HCT116 (cell line): ENCODE measurements around the gene GPR68.

Experiments used
- CTCF ChIP-seq, 3 experiments: fragments of 200-600 bp in 1 of 3; sonication (generic) in 1 of 3; IDR thresholded peaks in 2 of 3; conservative IDR thresholded peaks in 1 of 3; 2 replicates each; pipeline ENCODE4 v1.5.1; 2012 to 2017; ENCODE audit warnings: low read depth in 2 of 3, low read length in 2 of 3, antibody characterized with exemption in 1 of 3, borderline replicate concordance in 1 of 3, control low read depth in 1 of 3, mild to moderate bottlenecking in 1 of 3, mixed read lengths in 1 of 3, mixed run types in 1 of 3, moderate library complexity in 1 of 3; ENCODE audit not compliant: insufficient read depth in 1 of 3
- EZH2 ChIP-seq: fragments of 200-600 bp; sonication (generic); IDR thresholded peaks from 2 replicates; pipeline ENCODE4 v1.6.1; 2017; ENCODE audit warnings: antibody characterized with exemption, mixed run types
- FOSL1 ChIP-seq: IDR thresholded peaks from 2 replicates; pipeline ENCODE4 v1.6.1; 2012; ENCODE audit warnings: low read depth
- POLR2A ChIP-seq: IDR thresholded peaks from 2 replicates; pipeline ENCODE4 v1.7.0; 2011; ENCODE audit warnings: borderline replicate concordance; ENCODE audit not compliant: insufficient read depth, insufficient read length; ENCODE audit errors: extremely low read depth
- POLR2AphosphoS5 ChIP-seq: IDR thresholded peaks from 2 replicates; pipeline ENCODE4 v1.6.1; 2011; ENCODE audit warnings: mild to moderate bottlenecking, low read depth, low read length, moderate library complexity
- RAD21 ChIP-seq: IDR thresholded peaks from 2 replicates; pipeline ENCODE4 v1.6.1; 2012; ENCODE audit warnings: low read depth, mild to moderate bottlenecking
- TCF7L2 ChIP-seq: IDR thresholded peaks from 2 replicates; pipeline ENCODE4 v1.7.0; 2011; ENCODE audit warnings: borderline replicate concordance, inconsistent platforms; ENCODE audit not compliant: insufficient read depth, insufficient read length; ENCODE audit errors: extremely low read depth
- YY1 ChIP-seq: IDR thresholded peaks from 2 replicates; pipeline ENCODE4 v1.6.1; 2011; ENCODE audit warnings: low read length, low read depth, moderate library complexity, mild to moderate bottlenecking; ENCODE audit not compliant: insufficient replicate concordance; ENCODE audit errors: extremely low read depth
- ZNF274 ChIP-seq: fragments of 200-500 bp; sonication (Bioruptor generic); IDR thresholded peaks from 2 replicates; pipeline ENCODE4 v1.6.1; 2014; ENCODE audit warnings: mild to moderate bottlenecking, low read depth, low read length, inconsistent platforms
- TF ChIP-seq, protein P1 (sequence below): IDR thresholded peaks from 2 replicates; pipeline ENCODE4 v1.6.1; 2012; ENCODE audit warnings: low read depth

- TF ChIP-seq CTCF (IDR thresholded peaks at IDR 0.05 in 2 of 3, conservative IDR thresholded peaks at IDR 0.05 in 1 of 3; ENCODE audit: borderline replicate concordance in 1 of 3, insufficient read depth in 1 of 3, low read depth in 2 of 3, low read length in 2 of 3) (no peak), RAD21 (no peak), POLR2AphosphoS5 (no peak), POLR2A (no peak), TCF7L2 (no peak), EZH2 (no peak), YY1 (no peak), ZNF274 (no peak), FOSL1 (no peak)
- TF ChIP-seq, protein P1, sequence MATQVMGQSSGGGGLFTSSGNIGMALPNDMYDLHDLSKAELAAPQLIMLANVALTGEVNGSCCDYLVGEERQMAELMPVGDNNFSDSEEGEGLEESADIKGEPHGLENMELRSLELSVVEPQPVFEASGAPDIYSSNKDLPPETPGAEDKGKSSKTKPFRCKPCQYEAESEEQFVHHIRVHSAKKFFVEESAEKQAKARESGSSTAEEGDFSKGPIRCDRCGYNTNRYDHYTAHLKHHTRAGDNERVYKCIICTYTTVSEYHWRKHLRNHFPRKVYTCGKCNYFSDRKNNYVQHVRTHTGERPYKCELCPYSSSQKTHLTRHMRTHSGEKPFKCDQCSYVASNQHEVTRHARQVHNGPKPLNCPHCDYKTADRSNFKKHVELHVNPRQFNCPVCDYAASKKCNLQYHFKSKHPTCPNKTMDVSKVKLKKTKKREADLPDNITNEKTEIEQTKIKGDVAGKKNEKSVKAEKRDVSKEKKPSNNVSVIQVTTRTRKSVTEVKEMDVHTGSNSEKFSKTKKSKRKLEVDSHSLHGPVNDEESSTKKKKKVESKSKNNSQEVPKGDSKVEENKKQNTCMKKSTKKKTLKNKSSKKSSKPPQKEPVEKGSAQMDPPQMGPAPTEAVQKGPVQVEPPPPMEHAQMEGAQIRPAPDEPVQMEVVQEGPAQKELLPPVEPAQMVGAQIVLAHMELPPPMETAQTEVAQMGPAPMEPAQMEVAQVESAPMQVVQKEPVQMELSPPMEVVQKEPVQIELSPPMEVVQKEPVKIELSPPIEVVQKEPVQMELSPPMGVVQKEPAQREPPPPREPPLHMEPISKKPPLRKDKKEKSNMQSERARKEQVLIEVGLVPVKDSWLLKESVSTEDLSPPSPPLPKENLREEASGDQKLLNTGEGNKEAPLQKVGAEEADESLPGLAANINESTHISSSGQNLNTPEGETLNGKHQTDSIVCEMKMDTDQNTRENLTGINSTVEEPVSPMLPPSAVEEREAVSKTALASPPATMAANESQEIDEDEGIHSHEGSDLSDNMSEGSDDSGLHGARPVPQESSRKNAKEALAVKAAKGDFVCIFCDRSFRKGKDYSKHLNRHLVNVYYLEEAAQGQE, result no peak
Observed at GRCh38 chr14:91273273-91273884, 28.9 kb upstream of the GPR68 start.
